SH-SY5Y (cell line): ENCODE results near the gene MC1R.

Source experiments
- GATA2 ChIP-seq: IDR thresholded peaks from 2 replicates; pipeline ENCODE4 v1.6.1; 2011; ENCODE audit warnings: mild to moderate bottlenecking, low read depth, low read length
- GATA3 ChIP-seq: IDR thresholded peaks from 2 replicates; pipeline ENCODE4 v1.6.1; 2011; ENCODE audit warnings: low read depth, mild to moderate bottlenecking, low read length, moderate library complexity

DNA sequence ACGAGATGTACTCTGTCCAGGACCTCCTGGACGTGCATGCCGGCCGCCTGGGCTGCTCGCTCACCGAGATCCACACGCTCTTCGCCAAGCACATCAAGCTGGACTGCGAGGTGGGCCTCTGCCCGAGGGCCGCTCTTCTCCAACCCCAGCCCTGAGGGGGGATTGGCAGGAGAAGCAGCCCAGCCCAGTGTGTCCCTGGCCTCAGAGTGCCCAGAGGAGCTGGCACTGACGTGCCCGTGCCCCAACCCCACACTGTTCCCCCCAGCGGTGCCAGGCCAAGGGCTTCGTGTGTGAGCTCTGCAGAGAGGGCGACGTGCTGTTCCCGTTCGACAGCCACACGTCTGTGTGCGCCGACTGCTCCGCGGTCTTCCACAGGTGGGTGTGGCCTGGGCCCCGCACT, 45.5 kb downstream of the MC1R start:
- TF ChIP-seq GATA3 (no peak), GATA2 (no peak)
